ENCODE data around the gene HERC5.

HERC5 gene

GRCh38 chr4:88517825-88518224, 60.9 kb downstream of the HERC5 start:
- no peak for TF ChIP-seq CTCF (conservative IDR thresholded peaks at IDR 0.05; ENCODE audit: low read depth, low read length)
- DNase-seq (ENCODE audit: low read depth), result peak; percentile 37
- no peak overlapping the region for H3K4me3 ChIP-seq (ENCODE audit: low read depth, low read length)

DNA sequence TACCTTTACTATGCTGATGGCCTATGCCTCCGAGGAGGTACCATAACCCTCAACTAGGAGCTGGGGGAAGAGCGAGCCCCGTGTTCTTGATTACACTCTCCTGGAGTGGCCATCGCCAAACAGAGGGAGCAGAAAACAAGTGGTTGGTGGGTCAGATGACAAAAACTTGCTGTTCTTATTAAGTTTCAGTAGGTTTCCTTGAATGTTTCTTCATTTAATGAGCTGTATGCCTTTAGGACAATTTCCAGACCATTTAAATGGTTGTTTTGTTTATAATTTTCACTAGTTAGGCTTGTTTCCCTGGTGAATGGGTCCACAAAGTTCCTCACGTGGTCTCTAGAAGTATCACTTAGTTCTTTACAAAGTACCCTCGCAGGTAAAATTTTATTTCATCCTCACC, 62.0 kb downstream of the HERC5 start:
- H3K4me3 ChIP-seq (ENCODE audit: low read depth, low read length), result no peak overlapping the region
- TF ChIP-seq CTCF (conservative IDR thresholded peaks at IDR 0.05; ENCODE audit: low read depth, low read length), result no peak
- no peak for DNase-seq (ENCODE audit: low read depth)

GRCh38 chr4:88522702-88523324, 65.9 kb downstream of the HERC5 start:
- no peak for TF ChIP-seq CTCF (conservative IDR thresholded peaks at IDR 0.05; ENCODE audit: low read depth, low read length)

DNA sequence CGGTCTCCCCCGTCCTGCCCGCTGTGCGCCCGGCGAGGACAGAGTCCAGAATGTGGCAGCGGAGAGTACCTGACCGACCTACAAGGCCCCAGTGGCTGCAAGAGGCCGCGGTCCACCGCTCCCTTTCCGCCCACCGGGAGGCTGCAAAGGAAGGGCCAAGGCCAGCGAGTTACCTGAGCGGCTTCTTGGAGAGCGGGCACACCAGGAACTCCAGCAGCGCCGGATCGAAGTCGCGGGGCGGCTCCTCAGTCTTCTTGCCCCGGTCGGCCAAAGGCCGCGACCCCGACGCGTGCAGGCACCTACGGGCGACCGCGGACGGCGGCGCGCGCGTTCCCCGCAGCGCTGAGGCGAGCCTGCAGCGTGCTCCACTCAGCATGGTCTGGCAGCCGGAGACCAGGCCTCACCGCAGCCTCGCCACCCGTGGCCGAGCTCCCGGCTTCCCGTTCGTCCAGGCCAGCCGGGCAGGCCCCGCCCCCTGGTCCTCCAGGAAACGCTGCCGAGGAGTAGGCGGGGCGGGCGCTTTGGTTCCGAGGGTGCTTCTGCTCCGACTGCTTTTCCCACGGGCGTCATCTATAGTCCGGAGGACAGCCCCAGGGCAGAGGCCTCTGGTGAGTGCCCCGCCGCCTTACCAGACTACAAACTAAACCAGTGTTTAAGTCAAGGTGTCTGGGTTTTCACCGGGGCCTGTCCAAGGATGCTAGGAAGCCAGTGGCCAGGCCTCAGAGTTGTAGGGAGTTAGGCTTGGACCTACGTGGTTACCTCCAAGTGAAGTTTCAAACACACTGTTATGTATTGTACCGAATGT, 66.6 kb downstream of the HERC5 start, which contains the start of gene PYURF:
Gene PYURF (minus strand): TSS at position 452 of the 805 bp plus-strand sequence. CDS start 76 bp downstream, at position 376.
- TF ChIP-seq CTCF (conservative IDR thresholded peaks at IDR 0.05; ENCODE audit: low read depth, low read length), result no peak
- peak within 1 kb of the TSS; percentile 86 for H3K4me3 ChIP-seq (ENCODE audit: low read depth, low read length)
- peak; percentile 96 for DNase-seq (ENCODE audit: low read depth)

More at GRCh38 chr4:88522702-88523324, 65.9 kb downstream of the HERC5 start:
- DNase-seq (ENCODE audit: low read depth), result peak; percentile 36
- peak overlapping the region; percentile 86 for H3K4me3 ChIP-seq (ENCODE audit: low read depth, low read length)

DNA sequence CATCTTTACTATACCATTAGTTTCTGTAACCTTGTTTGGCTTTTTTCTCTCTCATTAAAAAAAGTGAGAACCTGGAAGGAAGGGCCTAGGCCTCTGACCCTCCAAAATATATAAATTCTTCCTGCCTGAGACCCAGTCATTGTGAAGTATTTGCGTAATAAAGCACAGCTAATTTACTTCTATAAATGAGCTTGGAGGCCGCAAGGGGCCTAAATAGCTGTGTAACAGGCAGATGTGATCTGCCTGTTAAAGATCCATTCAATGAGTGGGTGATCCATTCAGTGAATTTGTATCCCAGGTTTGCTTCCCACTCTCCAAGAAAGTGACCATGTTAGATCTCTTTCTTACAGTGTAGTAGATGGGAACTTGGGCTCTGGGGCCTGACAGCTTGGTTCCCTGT, 67.3 kb downstream of the HERC5 start:
- TF ChIP-seq CTCF (conservative IDR thresholded peaks at IDR 0.05; ENCODE audit: low read depth, low read length), result no peak
- DNase-seq (ENCODE audit: low read depth), result peak; percentile 7
- H3K4me3 ChIP-seq (ENCODE audit: low read depth, low read length), result peak overlapping the region; percentile 86

DNA sequence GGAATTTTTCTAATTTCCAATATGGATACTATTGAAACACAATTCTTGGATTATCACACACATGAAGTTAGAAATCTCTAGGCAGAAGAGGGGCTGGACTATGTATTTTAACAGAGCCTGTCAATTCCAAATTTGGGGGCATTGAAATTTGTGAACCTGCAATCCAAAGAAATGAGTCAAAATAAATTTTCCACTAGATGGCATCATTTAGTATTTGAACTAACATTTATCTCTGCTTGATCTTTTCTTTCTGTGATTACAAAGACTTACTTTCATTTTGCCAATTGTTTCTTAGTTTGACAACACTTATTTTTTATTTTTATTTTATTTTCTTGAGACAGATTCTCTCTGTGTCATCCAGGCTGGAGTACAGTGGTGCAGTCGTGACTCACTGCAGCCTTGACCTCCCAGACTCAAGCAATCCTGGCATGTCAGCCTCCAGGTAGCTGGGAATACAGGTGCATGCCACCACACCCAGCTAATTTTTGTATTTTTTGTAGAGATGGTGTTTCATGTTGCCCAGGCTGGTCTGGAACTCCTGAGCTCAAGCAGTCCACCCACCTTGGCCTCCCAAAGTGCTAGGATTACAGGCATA, 69.4 kb downstream of the HERC5 start:
- peak; percentile 31 for DNase-seq (ENCODE audit: low read depth)
- no peak overlapping the region for H3K4me3 ChIP-seq (ENCODE audit: low read depth, low read length)
- peak; percentile 39 for TF ChIP-seq CTCF (conservative IDR thresholded peaks at IDR 0.05; ENCODE audit: low read depth, low read length)

Data from choroid plexus epithelial cell (primary cell).